ENCODE results near the gene SMOC2. TPM values are rescaled to one million over a fixed set of nuclear protein-coding genes. Genes with fewer than 3 reads are reported as not detected.

SMOC2 gene
- total and polyA plus RNA-seq, 7 donors: 12.3 to 90.3 (median 22.8) TPM

GRCh38 chr6:168499045-168499650, 58.2 kb downstream of the SMOC2 start:
- no peak overlapping the region for H3K4me3 ChIP-seq
- intact Hi-C loops (cut with DNase I): no loop called here
- 88 to 91% (median 89%) methylated on average over 12 to 13 of the region's 13 CpGs for WGBS, 3 donors
- ATAC-seq (no peak), DNase-seq (no peak)
- no peak overlapping the region for H3K27ac ChIP-seq
- TF ChIP-seq, protein P1, sequence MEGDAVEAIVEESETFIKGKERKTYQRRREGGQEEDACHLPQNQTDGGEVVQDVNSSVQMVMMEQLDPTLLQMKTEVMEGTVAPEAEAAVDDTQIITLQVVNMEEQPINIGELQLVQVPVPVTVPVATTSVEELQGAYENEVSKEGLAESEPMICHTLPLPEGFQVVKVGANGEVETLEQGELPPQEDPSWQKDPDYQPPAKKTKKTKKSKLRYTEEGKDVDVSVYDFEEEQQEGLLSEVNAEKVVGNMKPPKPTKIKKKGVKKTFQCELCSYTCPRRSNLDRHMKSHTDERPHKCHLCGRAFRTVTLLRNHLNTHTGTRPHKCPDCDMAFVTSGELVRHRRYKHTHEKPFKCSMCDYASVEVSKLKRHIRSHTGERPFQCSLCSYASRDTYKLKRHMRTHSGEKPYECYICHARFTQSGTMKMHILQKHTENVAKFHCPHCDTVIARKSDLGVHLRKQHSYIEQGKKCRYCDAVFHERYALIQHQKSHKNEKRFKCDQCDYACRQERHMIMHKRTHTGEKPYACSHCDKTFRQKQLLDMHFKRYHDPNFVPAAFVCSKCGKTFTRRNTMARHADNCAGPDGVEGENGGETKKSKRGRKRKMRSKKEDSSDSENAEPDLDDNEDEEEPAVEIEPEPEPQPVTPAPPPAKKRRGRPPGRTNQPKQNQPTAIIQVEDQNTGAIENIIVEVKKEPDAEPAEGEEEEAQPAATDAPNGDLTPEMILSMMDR (IDR thresholded peaks at IDR 0.05): no peak
- no peaks in the 10 kb centered on the region for H3K4me1 ChIP-seq
- H3K9me3 ChIP-seq: no peaks in the 10 kb centered on the region
- H3K36me3 ChIP-seq (ENCODE audit: insufficient read depth in 1 of 2, low read depth in 1 of 2): no peaks in the 10 kb centered on the region
- peaks cover 0 to 13% (median 7%) of the 10 kb centered on the region in 3 donors for H3K27me3 ChIP-seq (ENCODE audit: insufficient read depth in 3 of 3, low read length in 2 of 3)

DNA sequence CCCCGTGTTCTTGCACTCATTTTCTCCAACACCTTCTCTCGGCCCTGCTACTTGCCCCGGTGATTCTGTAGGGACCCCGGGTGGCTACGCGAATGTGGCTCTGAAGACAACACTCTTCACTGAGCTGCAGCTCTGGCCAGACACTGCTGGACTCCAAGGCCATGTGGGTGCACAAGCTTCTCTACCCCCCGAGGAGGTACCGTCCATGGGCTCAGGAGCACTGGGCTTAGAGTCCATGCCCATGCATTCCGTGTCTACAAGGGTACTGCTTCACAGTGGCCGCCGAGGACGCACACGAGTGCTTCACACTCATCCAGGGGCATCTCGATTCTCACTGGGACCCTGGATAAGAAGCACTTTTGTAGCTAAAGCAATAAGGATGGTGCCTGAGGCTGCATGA, 59.5 kb downstream of the SMOC2 start:
- 89 to 93% (median 91%) methylated on average over 14 of the region's 14 CpGs for WGBS, 3 donors
- peaks cover 0 to 13% (median 7%) of the 10 kb centered on the region in 3 donors for H3K27me3 ChIP-seq (ENCODE audit: insufficient read depth in 3 of 3, low read length in 2 of 3)
- H3K27ac ChIP-seq: no peak overlapping the region
- no peak for ATAC-seq
- intact Hi-C loops (cut with DNase I): no loop called here
- TF ChIP-seq, protein P1 (IDR thresholded peaks at IDR 0.05): no peak
- H3K36me3 ChIP-seq (ENCODE audit: insufficient read depth in 1 of 2, low read depth in 1 of 2): no peaks in the 10 kb centered on the region
- no peak for DNase-seq
- H3K9me3 ChIP-seq: no peaks in the 10 kb centered on the region
- no peak overlapping the region for H3K4me3 ChIP-seq
- no peaks in the 10 kb centered on the region for H3K4me1 ChIP-seq

DNA sequence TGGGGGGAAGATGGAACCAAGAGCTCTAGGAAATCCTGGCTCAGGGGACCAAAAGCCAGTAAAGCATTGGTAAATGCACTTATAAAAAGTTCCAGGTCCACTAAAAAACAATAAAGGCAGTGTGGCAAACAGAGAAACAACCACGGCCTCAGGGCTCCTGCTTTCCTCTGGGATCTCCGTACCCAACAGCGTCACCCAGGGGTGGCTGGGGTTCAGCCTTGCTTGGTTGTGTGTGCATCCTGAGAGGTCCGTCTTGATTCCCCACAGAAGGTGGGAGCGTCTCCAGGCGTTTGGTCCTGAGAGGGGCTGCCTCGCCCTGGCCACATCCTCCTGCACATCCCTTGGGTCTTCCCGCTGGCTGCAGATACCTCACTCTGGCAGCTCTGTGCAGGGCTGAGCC, 60.6 kb downstream of the SMOC2 start:
- ATAC-seq (no peak), DNase-seq (no peak)
- TF ChIP-seq, protein P1 (IDR thresholded peaks at IDR 0.05): no peak
- no peak overlapping the region for H3K27ac ChIP-seq
- peaks cover 0 to 13% (median 7%) of the 10 kb centered on the region in 3 donors for H3K27me3 ChIP-seq (ENCODE audit: insufficient read depth in 3 of 3, low read length in 2 of 3)
- no peaks in the 10 kb centered on the region for H3K4me1 ChIP-seq
- no peak overlapping the region for H3K4me3 ChIP-seq
- no peaks in the 10 kb centered on the region for H3K9me3 ChIP-seq
- intact Hi-C loops (cut with DNase I): no loop called here
- 68 to 92% (median 70%) methylated on average over 8 of the region's 8 CpGs for WGBS, 3 donors
- H3K36me3 ChIP-seq (ENCODE audit: insufficient read depth in 1 of 2, low read depth in 1 of 2): no peaks in the 10 kb centered on the region

GRCh38 chr6:168504366-168504765, 63.4 kb downstream of the SMOC2 start:
- Histone ChIP-seq H3K4me1 (no peaks in the 10 kb centered on the region), H3K27me3 (ENCODE audit: insufficient read depth in 3 of 3, low read length in 2 of 3) (peaks cover 0 to 12% (median 5%) of the 10 kb centered on the region in 3 donors), H3K9me3 (no peaks in the 10 kb centered on the region), H3K36me3 (ENCODE audit: insufficient read depth in 1 of 2, low read depth in 1 of 2) (no peaks in the 10 kb centered on the region), H3K4me3 (no peak overlapping the region), H3K27ac (no peak overlapping the region)
- no peak for ATAC-seq
- no peak for DNase-seq
- intact Hi-C loops (cut with DNase I): no loop called here
- TF ChIP-seq, protein P1 (IDR thresholded peaks at IDR 0.05): no peak
- WGBS, 3 donors: 96 to 98% (median 96%) methylated on average over 3 of the region's 3 CpGs

DNA sequence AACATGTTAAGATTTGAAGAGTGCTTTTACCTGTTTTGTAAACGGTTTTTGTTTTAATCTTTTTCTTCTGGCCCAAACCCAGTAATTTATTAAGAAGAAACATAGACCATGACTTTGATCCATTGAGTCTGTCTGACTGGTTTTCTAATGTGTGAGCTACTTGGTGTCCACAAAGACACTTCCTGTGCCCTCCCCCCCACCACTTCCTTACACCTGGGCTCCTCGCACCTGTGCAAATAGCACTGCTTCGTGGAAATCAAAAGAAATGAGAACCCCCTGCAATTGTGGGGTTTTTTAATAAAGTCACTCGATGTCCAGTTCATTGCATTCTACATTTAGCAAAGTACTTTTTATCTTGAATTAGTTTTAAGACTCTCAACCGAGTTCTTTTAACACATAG, 65.5 kb downstream of the SMOC2 start:
- ATAC-seq (no peak), DNase-seq (no peak)
- H3K9me3 ChIP-seq: no peaks in the 10 kb centered on the region
- H3K27ac ChIP-seq: no peak overlapping the region
- peaks cover 0 to 8% (median 2%) of the 10 kb centered on the region in 3 donors for H3K27me3 ChIP-seq (ENCODE audit: insufficient read depth in 3 of 3, low read length in 2 of 3)
- intact Hi-C loops (cut with DNase I): no loop called here
- H3K36me3 ChIP-seq (ENCODE audit: insufficient read depth in 1 of 2, low read depth in 1 of 2): no peaks in the 10 kb centered on the region
- no peaks in the 10 kb centered on the region for H3K4me1 ChIP-seq
- WGBS, 3 donors: 69 to 70% (median 70%) methylated on average over 5 of the region's 5 CpGs
- TF ChIP-seq, protein P1 (IDR thresholded peaks at IDR 0.05): no peak
- no peak overlapping the region for H3K4me3 ChIP-seq

Data from psoas muscle (tissue), 8 donors.